Progenitor cell of endocrine pancreas (in vitro differentiated cells): ENCODE results near the gene OR2A12. TPM values are rescaled to one million over a fixed set of nuclear protein-coding genes. Genes with fewer than 3 reads are reported as not detected.

ENCODE experiments used
- DNase-seq: peaks from one replicate; pipeline ENCODE4 v3.0.0; 2021; ENCODE audit warnings: low spot score; ENCODE audit not compliant: unreplicated experiment
- H3K27ac Mint-ChIP-seq: 2 replicates; pipeline ENCODE4 v1.8.0; 2021; ENCODE audit warnings: mild to moderate bottlenecking, moderate library complexity, mixed read lengths
- H3K27me3 Mint-ChIP-seq: 2 replicates; pipeline ENCODE4 v1.8.0; 2021; ENCODE audit warnings: mixed read lengths
- H3K36me3 Mint-ChIP-seq: 2 replicates; pipeline ENCODE4 v1.8.0; 2022; ENCODE audit warnings: mixed read lengths; ENCODE audit not compliant: insufficient read depth
- H3K4me1 Mint-ChIP-seq: 2 replicates; pipeline ENCODE4 v1.8.0; 2021; ENCODE audit warnings: low read depth, mixed read lengths
- H3K4me3 Mint-ChIP-seq: 2 replicates; pipeline ENCODE4 v1.8.0; 2021; ENCODE audit warnings: low read depth, mild to moderate bottlenecking, moderate library complexity, mixed read lengths
- H3K9me3 Mint-ChIP-seq: 2 replicates; pipeline ENCODE4 v1.8.0; 2021; ENCODE audit warnings: low read depth, mixed read lengths
- CTCF ChIP-seq: fragments of 200-600 bp; sonication (generic); IDR thresholded peaks from one replicate; pipeline ENCODE4 v1.5.0; 2021; ENCODE audit warnings: antibody characterized with exemption, mild to moderate bottlenecking; ENCODE audit not compliant: unreplicated experiment
- long read RNA-seq: library from polyadenylated mRNA; unstranded; transcript quantifications from one replicate; pipeline ENCODE4 v2.0.0, GENCODE V29; 2020
- total RNA-seq: library from RNA; stranded (reverse); gene quantifications from 2 replicates; pipeline ENCODE4 v1.2.1, GENCODE V29; 2021

OR2A12 gene
- not detected in 2 replicates for total RNA-seq
- long read RNA-seq = 0 reads

- no peak for DNase-seq
- no peak for TF ChIP-seq CTCF
- H3K27ac Mint-ChIP-seq = no peak within 1 kb of the TSS
- H3K27me3 Mint-ChIP-seq = no peaks in the 10 kb centered on the region
- no peak within 1 kb of the TSS for H3K4me3 Mint-ChIP-seq
- no peaks in the 10 kb centered on the region for H3K4me1 Mint-ChIP-seq
- no peaks in the 10 kb centered on the region for H3K36me3 Mint-ChIP-seq
- H3K9me3 Mint-ChIP-seq = peaks cover 3% of the 10 kb centered on the region
Measured at GRCh38 chr7:144085978-144086377, at the start of gene OR2A12. Gene OR2A12, plus strand, starts transcription at chr7:144086278. Its CDS starts 8,830 bp downstream, at chr7:144095108.

- no peak for TF ChIP-seq CTCF
- no peak overlapping the region for H3K27ac Mint-ChIP-seq
- peaks cover 8% of the 10 kb centered on the region for H3K4me1 Mint-ChIP-seq
- DNase-seq = no peak
- no peaks in the 10 kb centered on the region for H3K36me3 Mint-ChIP-seq
- H3K4me3 Mint-ChIP-seq = no peak overlapping the region
- no peaks in the 10 kb centered on the region for H3K27me3 Mint-ChIP-seq
- no peaks in the 10 kb centered on the region for H3K9me3 Mint-ChIP-seq
Measured at GRCh38 chr7:144036302-144036885, 49.7 kb upstream of the OR2A12 start.

GRCh38 chr7:144037414-144038035 lies 48.6 kb upstream of the OR2A12 start:
- Mint-ChIP-seq H3K36me3 (no peaks in the 10 kb centered on the region), H3K27me3 (no peaks in the 10 kb centered on the region), H3K27ac (no peak overlapping the region), H3K9me3 (no peaks in the 10 kb centered on the region), H3K4me3 (no peak overlapping the region), H3K4me1 (peaks cover 4% of the 10 kb centered on the region)
- no peak for DNase-seq
- no peak for TF ChIP-seq CTCF

GRCh38 chr7:144038887-144039286 lies 47.2 kb upstream of the OR2A12 start:
- Mint-ChIP-seq H3K4me3 (no peak overlapping the region), H3K36me3 (no peaks in the 10 kb centered on the region), H3K27ac (no peak overlapping the region), H3K9me3 (no peaks in the 10 kb centered on the region), H3K27me3 (peaks cover 3% of the 10 kb centered on the region), H3K4me1 (no peaks in the 10 kb centered on the region)
- TF ChIP-seq CTCF = no peak
- no peak for DNase-seq

GRCh38 chr7:144048648-144049047 lies 37.4 kb upstream of the OR2A12 start, which contains the start of gene OR2A5:
Gene OR2A5, plus strand, starts transcription at chr7:144048948. Its CDS starts 1,454 bp downstream, at chr7:144050402.
- TF ChIP-seq CTCF = no peak
- H3K9me3 Mint-ChIP-seq = no peaks in the 10 kb centered on the region
- H3K36me3 Mint-ChIP-seq = no peaks in the 10 kb centered on the region
- no peak within 1 kb of the TSS for H3K27ac Mint-ChIP-seq
- no peaks in the 10 kb centered on the region for H3K27me3 Mint-ChIP-seq
- no peak within 1 kb of the TSS for H3K4me3 Mint-ChIP-seq
- no peak for DNase-seq
- H3K4me1 Mint-ChIP-seq = no peaks in the 10 kb centered on the region
